ENCODE measurements around the gene SYT17. TPM values are rescaled to one million over a fixed set of nuclear protein-coding genes. Genes with fewer than 3 reads are reported as not detected.

Gene SYT17
- total RNA-seq, 1 donor from 2014 or later, result 10.7 TPM

GRCh38 chr16:19147627-19148026 lies 20.4 kb upstream of the SYT17 start:
- Mint-ChIP-seq H3K9me3 (ENCODE audit: low read depth) (peaks cover 3% of the 10 kb centered on the region), H3K27me3 (peaks cover 14% of the 10 kb centered on the region), H3K4me1 (ENCODE audit: low read depth) (no peaks in the 10 kb centered on the region), H3K36me3 (ENCODE audit: insufficient read depth) (no peaks in the 10 kb centered on the region), H3K27ac (no peak overlapping the region), H3K4me3 (ENCODE audit: low read depth) (no peak overlapping the region)
- TF ChIP-seq, protein P1, sequence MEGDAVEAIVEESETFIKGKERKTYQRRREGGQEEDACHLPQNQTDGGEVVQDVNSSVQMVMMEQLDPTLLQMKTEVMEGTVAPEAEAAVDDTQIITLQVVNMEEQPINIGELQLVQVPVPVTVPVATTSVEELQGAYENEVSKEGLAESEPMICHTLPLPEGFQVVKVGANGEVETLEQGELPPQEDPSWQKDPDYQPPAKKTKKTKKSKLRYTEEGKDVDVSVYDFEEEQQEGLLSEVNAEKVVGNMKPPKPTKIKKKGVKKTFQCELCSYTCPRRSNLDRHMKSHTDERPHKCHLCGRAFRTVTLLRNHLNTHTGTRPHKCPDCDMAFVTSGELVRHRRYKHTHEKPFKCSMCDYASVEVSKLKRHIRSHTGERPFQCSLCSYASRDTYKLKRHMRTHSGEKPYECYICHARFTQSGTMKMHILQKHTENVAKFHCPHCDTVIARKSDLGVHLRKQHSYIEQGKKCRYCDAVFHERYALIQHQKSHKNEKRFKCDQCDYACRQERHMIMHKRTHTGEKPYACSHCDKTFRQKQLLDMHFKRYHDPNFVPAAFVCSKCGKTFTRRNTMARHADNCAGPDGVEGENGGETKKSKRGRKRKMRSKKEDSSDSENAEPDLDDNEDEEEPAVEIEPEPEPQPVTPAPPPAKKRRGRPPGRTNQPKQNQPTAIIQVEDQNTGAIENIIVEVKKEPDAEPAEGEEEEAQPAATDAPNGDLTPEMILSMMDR (IDR thresholded peaks at IDR 0.05; ENCODE audit: unreplicated experiment), result no peak
- no peak for DNase-seq (ENCODE audit: low spot score, unreplicated experiment)

DNA sequence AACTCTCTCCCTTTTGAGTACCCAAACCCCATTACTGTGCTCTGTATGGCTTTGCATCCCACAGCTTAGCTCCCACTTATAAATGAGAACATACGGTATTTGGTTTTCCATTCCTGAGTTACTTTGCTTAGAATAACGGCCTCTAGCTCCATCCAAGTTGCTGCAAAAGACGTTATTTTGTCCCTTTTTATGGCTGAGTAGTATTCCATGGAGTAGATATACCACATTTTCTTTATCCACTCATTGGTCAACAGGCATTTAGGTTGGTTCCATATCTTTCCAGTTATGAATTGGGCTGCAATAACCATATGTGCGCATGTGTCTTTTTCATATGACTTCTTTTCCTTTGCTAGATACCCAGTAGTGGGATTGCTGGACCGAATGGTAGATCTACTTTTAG lies 19.9 kb upstream of the SYT17 start:
- DNase-seq (ENCODE audit: low spot score, unreplicated experiment), result no peak
- no peak overlapping the region for H3K27ac Mint-ChIP-seq
- H3K4me3 Mint-ChIP-seq (ENCODE audit: low read depth), result no peak overlapping the region
- peaks cover 16% of the 10 kb centered on the region for H3K27me3 Mint-ChIP-seq
- no peaks in the 10 kb centered on the region for H3K4me1 Mint-ChIP-seq (ENCODE audit: low read depth)
- peaks cover 3% of the 10 kb centered on the region for H3K9me3 Mint-ChIP-seq (ENCODE audit: low read depth)
- H3K36me3 Mint-ChIP-seq (ENCODE audit: insufficient read depth), result no peaks in the 10 kb centered on the region
- TF ChIP-seq, protein P1 (IDR thresholded peaks at IDR 0.05; ENCODE audit: unreplicated experiment), result no peak

- Mint-ChIP-seq H3K27ac (no peak overlapping the region), H3K27me3 (peaks cover 23% of the 10 kb centered on the region), H3K4me1 (ENCODE audit: low read depth) (no peaks in the 10 kb centered on the region), H3K36me3 (ENCODE audit: insufficient read depth) (no peaks in the 10 kb centered on the region), H3K4me3 (ENCODE audit: low read depth) (no peak overlapping the region), H3K9me3 (ENCODE audit: low read depth) (peaks cover 7% of the 10 kb centered on the region)
- no peak for DNase-seq (ENCODE audit: low spot score, unreplicated experiment)
- TF ChIP-seq, protein P1 (IDR thresholded peaks at IDR 0.05; ENCODE audit: unreplicated experiment), result no peak
Measured at GRCh38 chr16:19151310-19151709, 16.7 kb upstream of the SYT17 start.

DNA sequence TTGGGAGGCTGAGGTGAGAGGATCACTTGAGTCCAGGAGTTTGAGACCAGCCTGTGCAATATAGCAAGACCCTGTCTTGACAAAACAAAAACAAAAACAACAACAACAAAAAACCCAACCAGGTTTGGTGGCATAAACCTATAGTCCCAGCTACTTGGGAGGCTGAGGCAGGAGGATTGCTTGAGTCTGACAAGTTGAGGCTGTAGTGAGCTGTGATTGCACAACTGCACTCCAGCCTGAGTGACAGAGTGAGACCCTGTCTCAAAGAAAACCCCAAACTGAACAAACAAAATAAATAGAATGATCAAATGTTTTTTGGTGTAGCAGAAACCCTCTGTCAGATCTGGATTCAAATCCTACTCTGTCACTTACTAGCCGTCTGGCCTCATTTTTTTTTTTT lies 16.0 kb upstream of the SYT17 start:
- DNase-seq (ENCODE audit: low spot score, unreplicated experiment), result no peak
- Mint-ChIP-seq H3K9me3 (ENCODE audit: low read depth) (peaks cover 7% of the 10 kb centered on the region), H3K27ac (no peak overlapping the region), H3K4me3 (ENCODE audit: low read depth) (no peak overlapping the region), H3K27me3 (peaks cover 31% of the 10 kb centered on the region), H3K4me1 (ENCODE audit: low read depth) (no peaks in the 10 kb centered on the region), H3K36me3 (ENCODE audit: insufficient read depth) (no peaks in the 10 kb centered on the region)
- TF ChIP-seq, protein P1 (IDR thresholded peaks at IDR 0.05; ENCODE audit: unreplicated experiment), result no peak

GRCh38 chr16:19153876-19154275 lies 14.2 kb upstream of the SYT17 start:
- DNase-seq (ENCODE audit: low spot score, unreplicated experiment), result no peak
- Mint-ChIP-seq H3K4me3 (ENCODE audit: low read depth) (no peak overlapping the region), H3K27me3 (peaks cover 42% of the 10 kb centered on the region), H3K4me1 (ENCODE audit: low read depth) (no peaks in the 10 kb centered on the region), H3K27ac (no peak overlapping the region), H3K36me3 (ENCODE audit: insufficient read depth) (no peaks in the 10 kb centered on the region), H3K9me3 (ENCODE audit: low read depth) (peaks cover 5% of the 10 kb centered on the region)
- TF ChIP-seq, protein P1 (IDR thresholded peaks at IDR 0.05; ENCODE audit: unreplicated experiment), result no peak
